ENCODE measurements around the gene ELF1.

GRCh38 chr13:41002606-41003005, 16.5 kb downstream of the ELF1 start:
- TF ChIP-seq RNF2 (IDR thresholded peaks at IDR 0.05; ENCODE audit: borderline replicate concordance, low read depth) (no peak), ESRRA (IDR thresholded peaks at IDR 0.05; ENCODE audit: borderline replicate concordance, low read length) (no peak), POLR2AphosphoS2 (conservative IDR thresholded peaks at IDR 0.05; ENCODE audit: low read length) (no peak)
